Measurements from ENCODE around the gene GPR155.

GPR155 gene, protein sequence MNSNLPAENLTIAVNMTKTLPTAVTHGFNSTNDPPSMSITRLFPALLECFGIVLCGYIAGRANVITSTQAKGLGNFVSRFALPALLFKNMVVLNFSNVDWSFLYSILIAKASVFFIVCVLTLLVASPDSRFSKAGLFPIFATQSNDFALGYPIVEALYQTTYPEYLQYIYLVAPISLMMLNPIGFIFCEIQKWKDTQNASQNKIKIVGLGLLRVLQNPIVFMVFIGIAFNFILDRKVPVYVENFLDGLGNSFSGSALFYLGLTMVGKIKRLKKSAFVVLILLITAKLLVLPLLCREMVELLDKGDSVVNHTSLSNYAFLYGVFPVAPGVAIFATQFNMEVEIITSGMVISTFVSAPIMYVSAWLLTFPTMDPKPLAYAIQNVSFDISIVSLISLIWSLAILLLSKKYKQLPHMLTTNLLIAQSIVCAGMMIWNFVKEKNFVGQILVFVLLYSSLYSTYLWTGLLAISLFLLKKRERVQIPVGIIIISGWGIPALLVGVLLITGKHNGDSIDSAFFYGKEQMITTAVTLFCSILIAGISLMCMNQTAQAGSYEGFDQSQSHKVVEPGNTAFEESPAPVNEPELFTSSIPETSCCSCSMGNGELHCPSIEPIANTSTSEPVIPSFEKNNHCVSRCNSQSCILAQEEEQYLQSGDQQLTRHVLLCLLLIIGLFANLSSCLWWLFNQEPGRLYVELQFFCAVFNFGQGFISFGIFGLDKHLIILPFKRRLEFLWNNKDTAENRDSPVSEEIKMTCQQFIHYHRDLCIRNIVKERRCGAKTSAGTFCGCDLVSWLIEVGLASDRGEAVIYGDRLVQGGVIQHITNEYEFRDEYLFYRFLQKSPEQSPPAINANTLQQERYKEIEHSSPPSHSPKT

DNA sequence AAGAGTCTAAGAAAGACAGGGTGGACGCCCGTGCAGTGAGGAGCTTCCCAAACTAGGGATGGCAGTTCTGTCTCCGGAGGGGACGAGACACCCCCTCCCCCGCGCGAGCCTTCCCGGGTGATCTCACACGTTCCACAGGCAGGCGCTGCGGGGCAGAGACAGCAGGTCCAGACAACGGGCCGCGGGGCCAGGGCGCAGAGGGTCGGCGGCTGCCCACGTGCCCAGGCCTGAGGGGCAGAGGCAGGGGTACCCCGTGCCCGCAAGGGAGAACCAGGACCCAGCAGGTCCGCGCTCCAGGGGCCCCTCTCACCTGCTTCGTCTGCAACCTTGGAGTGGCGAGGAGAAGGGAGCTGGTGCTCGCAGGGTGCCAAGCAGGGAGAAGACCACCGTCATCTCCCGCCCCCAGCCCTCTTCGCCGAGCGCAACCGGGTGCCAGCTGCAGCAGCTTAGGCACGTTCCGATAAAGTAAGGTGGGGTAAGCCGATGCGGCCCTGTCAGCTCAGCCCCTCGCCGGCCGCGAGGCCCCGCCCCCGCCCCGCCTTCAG, at the start of gene GPR155:
TSS of gene GPR155 (minus strand) at position 467 of the 545 bp plus-strand sequence. CDS start 5,073 bp downstream, outside the sequence.
- peak; percentile 20 for DNase-seq (ENCODE audit: low read depth)

DNA sequence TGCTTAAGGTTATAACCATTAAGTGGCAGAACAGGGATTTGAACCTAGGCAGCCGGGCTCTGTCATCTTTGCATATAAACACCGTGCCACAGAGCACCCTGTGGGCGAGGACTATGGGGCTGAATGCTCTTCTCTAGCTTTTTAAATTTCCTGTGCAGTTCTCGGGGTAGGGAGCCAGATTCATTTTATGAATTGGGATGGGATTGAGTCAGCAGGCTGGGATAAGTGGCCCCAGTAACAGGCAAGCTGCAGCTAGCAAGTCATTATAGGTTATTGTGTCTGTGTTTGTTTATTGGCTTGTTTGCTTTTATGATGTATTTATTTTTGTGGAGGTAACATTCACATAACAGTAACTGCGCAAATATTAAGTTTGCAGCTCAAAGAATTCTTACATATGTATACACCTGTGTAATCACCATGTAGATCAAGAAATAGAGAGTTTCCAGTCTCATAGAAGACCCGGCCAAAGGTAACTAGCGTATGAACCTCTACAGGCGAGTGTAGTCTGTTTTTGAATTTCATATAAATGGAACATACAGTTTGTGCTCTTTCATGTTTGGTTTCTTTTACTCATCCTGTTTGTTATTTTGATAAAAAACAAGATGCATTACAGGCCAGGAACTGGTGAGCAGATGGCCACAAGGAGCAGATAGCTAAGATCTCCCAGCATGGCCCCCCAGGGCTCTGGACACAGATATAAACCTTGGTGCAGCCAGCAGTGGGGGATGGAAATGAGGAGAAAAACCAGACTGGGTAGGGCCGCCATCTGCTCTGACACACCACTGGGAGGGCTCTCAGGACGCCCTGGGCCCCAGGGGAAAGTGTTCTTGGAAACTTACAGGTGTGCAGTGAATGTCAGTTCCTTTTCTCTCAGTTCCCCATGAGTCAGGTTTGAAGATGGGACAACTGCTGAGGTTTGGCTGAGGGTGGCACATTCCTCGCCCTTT, 49.2 kb upstream of the GPR155 start:
- no peak for DNase-seq (ENCODE audit: low read depth)

DNA sequence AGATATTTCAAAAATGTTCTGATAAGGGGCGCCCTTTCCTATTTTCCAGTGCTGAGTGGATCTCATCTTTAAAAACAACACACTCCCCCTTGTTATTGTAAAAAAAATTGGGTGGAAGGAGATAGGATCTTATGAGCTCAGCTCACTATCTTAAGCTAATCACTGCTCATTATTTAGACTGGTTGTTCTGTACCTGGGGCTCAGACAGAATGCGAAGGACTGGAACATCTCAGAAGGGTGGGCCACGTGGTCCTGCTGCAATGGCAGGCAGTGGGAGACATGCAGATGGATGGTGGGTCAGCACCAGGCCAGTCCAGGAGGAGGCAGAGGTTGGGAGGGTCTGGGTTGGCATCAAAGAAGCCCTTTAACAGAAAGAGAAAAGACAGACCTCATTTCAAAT, 48.3 kb upstream of the GPR155 start:
- no peak for DNase-seq (ENCODE audit: low read depth)

DNA sequence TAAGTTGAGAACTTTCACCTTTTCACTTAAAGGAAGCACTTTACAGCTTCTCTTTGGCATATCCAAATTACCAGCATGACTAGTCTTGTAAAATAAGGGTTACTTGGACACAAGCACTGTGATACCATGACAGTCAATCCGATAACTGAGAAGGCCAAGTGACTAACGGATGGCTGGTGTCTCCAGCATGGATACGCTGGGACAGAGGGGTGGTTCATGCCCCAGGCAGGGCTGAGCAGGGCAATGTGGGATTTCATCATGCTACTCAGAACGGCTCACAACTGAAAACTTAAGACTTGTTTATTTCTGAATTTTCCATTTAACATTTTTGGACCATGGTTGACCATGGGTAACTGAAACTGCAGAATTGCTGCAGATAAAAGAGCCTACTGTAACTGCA, 43.1 kb upstream of the GPR155 start:
- no peak for DNase-seq (ENCODE audit: low read depth)

DNA sequence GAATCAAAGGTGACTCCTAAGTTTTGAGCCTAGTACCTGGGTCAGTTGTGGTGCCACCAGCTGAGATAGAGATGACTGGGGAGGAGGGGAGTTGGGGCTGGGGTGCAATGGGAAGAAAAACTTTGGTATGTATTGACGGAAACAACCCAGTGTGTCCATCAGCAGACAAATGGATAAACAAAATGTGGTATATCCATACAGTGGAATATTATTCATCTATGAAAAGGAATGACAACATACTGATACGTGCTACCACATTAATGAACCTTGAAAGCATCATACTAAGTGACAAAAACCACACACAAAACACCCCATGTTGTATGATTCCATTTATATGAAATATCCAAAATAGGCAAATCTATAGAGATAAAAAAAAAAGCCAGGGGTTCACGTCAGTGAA, 41.1 kb upstream of the GPR155 start:
- DNase-seq (ENCODE audit: low read depth): no peak

DNA sequence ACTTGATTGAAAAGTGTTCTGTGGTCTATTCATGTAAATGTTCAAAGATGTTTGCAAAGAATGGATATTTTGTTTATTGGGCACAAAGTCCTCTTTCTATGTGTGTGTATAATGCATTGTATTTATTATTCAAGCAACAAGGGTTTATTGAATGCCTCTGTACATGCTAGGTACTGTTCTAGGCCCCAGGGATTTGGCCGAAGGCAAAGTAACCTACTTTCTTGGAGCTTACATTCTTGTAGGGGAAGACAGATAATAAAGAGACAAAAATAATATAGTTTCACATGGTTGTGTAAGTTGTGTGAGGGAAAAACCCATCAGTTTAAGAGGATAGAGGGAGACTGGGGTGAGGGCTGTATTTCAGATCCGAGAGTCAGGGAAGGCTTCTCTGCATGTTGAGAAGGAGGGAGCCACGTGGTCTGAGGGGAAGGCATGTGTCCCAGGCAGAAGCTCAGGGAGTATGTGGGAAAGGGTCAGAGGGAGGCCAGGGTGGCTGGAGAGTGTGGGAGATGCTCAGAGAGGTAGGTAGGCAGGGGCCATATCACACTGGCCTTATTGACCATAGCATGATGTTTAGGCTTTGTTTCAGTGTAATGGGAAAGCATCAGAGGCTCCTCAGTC, 40.4 kb upstream of the GPR155 start:
- no peak for DNase-seq (ENCODE audit: low read depth)

DNA sequence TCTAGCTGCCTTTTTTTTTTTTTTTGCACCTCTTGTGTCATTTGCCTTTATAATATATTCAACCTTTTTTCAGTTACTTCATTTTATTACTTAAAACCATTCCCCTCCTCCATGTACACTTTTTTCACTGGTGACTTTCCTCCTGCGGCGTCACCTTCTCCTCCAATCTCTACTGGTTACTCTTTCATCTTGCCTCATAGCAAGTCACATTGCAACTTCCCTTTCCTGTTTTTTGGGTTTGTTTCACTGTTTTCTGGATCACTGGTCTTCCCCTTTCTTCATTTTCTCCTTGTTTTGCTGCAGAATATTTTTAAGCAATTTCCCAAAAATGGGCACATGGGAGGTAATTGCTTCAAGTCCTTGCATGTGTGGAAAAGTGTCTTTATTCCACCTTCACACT, 37.7 kb upstream of the GPR155 start:
- no peak for DNase-seq (ENCODE audit: low read depth)

DNA sequence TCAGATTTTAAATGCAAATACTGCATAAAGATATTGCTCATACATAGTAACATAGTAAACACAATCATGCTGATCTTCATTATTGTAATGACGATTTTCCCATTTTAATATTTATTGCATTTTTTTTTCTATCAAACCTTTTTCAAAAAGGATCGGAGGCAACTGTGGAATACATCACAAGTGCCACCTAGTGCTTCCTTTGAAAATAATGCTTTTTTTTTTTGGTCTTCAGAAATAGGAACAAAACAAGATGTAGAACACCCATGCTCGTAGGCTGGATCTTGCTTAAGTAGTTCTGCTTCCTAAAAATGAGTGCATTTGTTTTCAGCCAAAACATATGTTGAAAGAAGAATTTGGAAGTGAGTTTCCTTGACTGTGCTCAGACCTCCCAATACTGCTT, 35.7 kb upstream of the GPR155 start:
- no peak for DNase-seq (ENCODE audit: low read depth)

DNA sequence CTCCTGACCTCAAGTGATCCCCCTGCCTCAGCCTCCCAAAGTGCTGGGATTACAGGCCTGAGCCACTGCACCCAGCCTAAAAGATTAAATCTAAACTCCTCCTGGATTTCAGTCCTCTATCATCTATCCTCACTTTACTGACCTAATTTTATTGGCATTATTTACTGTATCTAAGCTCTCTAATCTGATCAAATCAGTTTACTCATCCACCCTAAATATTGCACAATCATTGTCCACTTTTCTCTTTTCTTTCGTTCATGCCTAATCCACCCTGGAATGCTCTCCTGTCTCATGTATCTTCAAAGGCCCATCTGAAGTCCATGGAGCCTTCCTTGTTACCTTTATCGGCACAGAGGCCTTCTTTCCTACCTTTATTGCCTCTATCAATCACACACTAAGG, 31.6 kb upstream of the GPR155 start:
- no peak for DNase-seq (ENCODE audit: low read depth)

DNA sequence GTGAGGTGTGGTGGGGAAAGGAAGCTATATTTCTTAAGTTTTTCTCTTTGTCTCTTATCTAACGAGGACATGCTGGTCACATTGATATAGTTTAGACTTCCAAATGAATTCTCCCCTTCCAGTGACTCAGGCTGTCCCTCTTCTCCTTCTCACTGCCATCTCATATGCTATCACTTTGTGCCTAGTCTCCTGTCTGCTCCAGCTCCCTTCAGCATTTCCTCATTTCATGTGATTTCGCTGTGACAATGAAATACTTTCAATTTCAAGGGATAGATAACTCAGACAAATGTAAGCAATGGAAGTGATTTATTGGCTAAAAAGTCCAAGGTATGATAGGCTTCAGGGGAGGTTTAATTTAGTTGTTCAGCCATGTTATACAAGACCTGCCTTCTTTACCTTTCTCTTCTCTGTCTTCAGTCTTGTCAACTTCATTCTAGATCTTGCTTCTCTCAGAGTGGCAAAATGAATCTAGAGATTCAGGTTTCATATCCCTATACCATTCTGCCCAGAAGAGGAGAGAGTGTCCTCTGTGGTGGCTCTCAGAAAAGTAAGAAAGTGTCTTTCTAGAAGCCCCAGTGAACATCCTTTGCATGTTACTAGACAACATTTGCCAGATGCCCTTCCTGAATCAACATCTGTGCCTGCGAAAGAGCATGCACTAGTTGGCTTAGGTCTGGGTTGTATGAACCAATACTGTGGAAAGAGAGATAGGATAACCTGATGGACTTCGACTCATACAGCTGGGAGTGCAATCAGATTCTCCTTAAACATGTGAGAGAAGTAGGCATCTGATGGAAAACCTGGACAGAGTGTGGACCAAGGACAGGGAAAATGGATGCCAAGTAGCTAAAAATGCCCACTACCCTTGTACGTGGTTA, 29.9 kb upstream of the GPR155 start:
- DNase-seq (ENCODE audit: low read depth): no peak

DNA sequence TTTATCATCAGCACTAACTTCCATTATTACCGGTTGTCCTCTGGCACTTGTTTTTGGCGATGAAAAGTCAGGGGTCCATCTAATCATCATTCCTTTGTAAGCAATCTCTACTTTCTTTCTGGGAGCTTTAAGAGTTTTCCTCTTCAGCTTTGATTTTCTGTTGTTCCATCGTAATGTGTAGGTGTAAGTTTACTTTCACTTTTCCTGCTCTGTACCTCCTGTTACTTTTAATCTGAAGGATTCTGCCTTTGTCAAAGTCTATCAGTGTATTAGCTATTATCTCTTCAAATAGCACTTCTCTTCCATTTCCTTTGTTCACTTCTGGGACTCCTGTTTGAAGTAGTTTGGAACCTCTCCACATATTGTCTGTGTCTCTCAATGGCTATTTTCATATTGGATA, 25.5 kb upstream of the GPR155 start:
- DNase-seq (ENCODE audit: low read depth): no peak

DNA sequence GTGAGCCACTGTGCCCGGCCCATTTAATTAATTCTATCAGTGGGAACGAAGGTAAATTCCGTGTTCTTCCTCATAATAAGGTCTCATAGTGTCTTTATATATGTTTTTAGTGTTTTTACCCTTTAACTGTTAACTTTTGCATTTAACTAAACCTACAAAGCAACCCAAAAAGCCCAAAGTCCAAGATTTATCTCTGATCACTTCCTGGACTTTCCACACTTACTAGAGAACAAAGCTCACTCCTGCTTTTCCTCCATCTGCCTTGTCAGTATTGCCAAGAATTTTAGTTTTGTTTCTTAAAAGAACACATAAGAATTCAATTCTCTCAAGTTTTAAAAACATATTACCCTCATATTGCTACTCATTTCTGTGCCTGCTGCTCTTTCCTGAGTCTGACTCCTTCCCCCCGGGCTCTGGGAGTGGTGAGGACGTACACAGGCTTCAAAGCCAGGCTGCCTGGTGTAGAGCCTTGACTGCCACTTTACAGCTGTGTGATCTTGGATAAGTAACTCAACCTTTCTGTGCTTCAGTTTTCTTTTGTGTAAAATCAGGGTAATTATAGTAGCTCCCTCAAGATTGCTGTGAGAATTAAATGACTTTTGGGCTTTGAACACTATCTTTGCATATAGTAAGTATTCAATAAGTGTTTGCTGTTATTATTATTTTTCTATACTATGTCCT, 24.9 kb upstream of the GPR155 start:
- DNase-seq (ENCODE audit: low read depth): no peak

DNA sequence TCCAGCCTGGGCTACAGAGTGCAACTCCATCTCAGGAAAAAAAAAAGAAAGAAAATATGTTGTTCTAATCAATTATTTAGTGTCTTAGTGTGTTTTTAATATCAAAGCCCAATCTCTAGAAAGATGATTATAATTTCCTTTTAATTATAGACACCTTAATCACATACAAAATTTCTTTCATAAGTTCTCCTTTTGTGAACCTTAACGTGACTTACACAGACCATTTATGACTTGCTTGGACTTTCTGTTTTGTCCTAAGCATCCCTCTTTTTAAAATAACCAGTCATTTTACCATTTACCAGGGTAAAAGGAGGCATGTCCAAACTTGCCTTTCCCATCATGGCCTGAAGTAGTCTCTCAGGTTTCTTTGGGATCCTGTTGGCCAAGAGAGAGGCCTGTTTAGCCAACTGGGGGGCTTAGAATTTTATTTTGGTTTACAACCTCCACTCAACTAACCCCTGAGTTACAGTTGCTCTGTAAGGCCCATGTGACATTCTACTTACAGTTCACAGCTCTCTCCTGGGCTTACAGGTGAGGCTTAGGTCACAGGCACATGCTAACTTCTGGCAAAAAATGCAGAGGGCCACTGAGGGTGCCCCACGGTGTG, 23.9 kb upstream of the GPR155 start:
- no peak for DNase-seq (ENCODE audit: low read depth)

DNA sequence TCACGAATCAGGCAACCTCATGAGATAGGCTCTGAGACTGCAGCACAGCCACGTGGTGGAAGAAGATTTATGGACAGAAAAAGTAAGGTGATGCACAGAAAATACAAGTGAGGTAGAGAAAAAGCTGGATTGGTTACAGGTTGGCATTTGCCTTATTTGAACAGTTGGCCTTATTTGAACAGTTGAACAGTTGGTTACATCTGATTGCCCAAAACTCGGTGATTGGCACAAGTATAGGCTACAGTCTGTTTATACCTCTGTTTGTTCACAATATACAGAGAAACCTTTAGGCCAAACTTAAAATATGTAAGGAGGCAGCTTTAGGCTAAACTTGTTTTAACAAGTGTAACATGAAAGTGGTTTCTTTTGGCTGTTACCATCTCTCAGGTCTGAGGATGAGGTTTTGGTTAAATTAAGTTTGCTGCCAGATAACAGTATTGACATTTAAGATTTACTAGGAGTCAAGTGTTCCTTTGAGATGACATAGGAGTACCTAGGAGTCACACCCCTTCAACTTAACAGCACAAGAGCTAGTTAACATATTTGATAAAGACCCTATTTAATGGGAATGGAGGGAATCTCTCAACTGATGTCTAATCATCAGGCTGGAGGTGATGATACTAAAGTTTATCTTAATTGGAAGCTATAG, 16.5 kb upstream of the GPR155 start:
- DNase-seq (ENCODE audit: low read depth): no peak

DNA sequence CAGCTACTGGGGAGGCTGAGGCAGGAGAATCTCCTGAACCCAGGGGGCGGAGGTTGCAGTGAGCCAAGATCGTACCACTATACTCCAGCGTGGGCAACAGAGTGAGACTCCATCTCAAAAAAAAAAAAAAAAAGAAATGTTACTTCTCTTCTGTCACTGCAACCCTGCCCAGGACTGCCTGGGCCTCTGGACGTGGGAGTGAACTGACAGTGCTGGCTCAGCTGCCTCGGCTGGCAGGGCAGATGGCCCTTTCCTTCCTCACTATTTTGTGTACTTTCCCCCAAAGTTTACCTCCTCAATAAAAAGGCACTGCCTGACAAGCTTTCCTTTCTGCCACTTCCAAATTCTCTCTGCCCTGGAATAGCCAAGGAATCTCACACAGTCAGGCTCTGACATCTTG, 12.5 kb upstream of the GPR155 start:
- DNase-seq (ENCODE audit: low read depth): no peak

DNA sequence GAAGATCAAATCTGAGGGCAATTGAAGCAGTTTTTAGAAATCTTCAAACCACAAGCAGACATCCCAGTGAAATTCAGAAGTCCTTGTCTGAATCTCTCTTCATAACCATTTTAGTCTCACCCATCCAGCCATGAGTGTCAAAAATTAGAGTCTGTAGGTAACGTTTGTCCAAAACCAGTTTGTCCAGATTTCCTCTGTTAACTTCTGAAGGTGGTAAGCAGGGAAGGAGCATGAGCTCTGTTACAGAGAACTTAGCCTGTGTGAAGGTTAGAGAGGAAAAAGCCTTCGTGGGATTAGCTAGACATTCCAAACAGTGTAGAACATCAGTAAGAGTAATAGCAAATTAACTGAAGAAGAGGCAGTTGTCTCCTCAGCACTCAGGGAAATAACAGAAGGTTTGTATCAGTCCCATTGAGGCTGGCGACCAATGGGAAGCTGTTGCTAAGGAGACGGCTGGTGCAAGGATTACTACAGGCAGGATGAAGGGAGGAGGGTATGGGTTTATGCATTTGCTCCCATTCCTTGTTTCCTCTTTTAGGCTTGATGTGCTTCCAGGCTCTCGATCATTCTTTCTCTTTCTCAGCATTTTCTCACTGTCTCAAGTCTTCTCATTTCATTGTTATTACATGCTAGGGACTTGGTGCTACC, 8.7 kb upstream of the GPR155 start:
- no peak for DNase-seq (ENCODE audit: low read depth)

DNA sequence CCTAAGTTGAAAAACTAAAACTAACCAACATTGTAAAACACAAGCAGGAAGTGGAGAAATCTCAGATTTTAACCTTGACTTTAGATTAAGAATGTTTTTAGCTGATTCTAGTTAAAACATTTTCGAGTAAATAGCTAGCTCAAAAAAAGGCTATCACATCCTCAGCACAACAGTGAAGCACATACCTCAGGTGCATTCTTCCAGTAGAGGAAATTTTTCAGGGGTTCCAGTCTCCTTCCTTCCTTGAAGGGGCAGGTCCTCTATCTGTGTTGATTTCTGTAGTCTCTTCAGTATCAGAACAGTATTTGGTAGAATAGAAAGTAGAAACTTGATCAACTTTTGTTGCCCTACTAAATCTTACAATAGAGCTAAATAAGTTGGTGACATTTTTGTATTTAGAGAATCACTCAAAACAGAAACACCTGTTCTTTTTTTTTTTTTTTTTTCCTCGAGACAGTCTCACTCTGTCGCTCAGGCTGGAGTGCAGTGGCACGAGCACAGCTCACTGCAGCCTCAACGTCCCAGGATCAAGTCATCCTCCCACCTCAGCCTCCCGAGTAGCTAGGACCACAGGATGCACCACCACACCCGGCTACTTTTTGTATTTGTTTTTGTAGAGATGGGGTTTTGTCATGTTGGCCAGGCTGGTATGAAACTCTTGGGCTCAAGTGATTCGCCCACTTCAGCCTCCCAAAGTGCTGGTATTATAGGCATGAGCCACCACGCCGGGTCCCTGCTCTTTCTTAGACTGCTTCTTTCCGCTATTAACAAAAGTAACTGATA, 6.9 kb upstream of the GPR155 start:
- DNase-seq (ENCODE audit: low read depth): no peak
